Neural progenitor cell (in vitro differentiated cells): ENCODE measurements around the gene SLC25A27. TPM values are rescaled to one million over a fixed set of nuclear protein-coding genes. Genes with fewer than 3 reads are reported as not detected.

Source experiments
- DNase-seq: peaks from one replicate; pipeline ENCODE4 v3.0.0-alpha.2; 2016; ENCODE audit warnings: low spot score
- H2AFZ ChIP-seq: fragments of 200-600 bp; sonication (generic); replicated peaks from 2 replicates; pipeline ENCODE4 v1.6.1; 2016; ENCODE audit warnings: antibody characterized with exemption
- H3F3A ChIP-seq: fragments of 200-600 bp; sonication (generic); 2 replicates; pipeline ENCODE4 v1.6.1; 2016; ENCODE audit warnings: antibody characterized with exemption, low read depth
- H3K27ac ChIP-seq: fragments of 200-600 bp; sonication (generic); 2 replicates; pipeline ENCODE4 v1.5.1; 2016; ENCODE audit warnings: mild to moderate bottlenecking
- H3K27me3 ChIP-seq: fragments of 200-600 bp; sonication (generic); 2 replicates; pipeline ENCODE4 v1.6.1; 2016; ENCODE audit warnings: mild to moderate bottlenecking, moderate library complexity
- H3K36me3 ChIP-seq: fragments of 200-600 bp; sonication (generic); 2 replicates; pipeline ENCODE4 v1.5.1; 2016
- H3K4me1 ChIP-seq: fragments of 200-600 bp; sonication (generic); 2 replicates; pipeline ENCODE4 v1.6.1; 2016; ENCODE audit warnings: mixed run types
- H3K4me2 ChIP-seq: fragments of 200-600 bp; sonication (generic); 2 replicates; pipeline ENCODE4 v1.6.1; 2016
- H3K4me3 ChIP-seq: fragments of 200-600 bp; sonication (generic); 2 replicates; pipeline ENCODE4 v1.5.1; 2016
- H3K79me2 ChIP-seq: fragments of 200-600 bp; sonication (generic); 2 replicates; pipeline ENCODE4 v1.6.1; 2016; ENCODE audit warnings: low read depth
- H3K9ac ChIP-seq: fragments of 200-600 bp; sonication (generic); 2 replicates; pipeline ENCODE4 v1.6.1; 2016
- H3K9me3 ChIP-seq: fragments of 200-600 bp; sonication (generic); 2 replicates; pipeline ENCODE4 v1.5.1; 2016; ENCODE audit warnings: low read depth
- H4K20me1 ChIP-seq: fragments of 200-600 bp; sonication (generic); 2 replicates; pipeline ENCODE4 v1.6.1; 2016; ENCODE audit warnings: low read depth
- H3K27ac Mint-ChIP-seq: 3 replicates; pipeline ENCODE4 v1.8.0; 2021; ENCODE audit warnings: mixed read lengths
- H3K27me3 Mint-ChIP-seq: 2 replicates; pipeline ENCODE4 v1.8.0; 2022; ENCODE audit warnings: low read depth, mild to moderate bottlenecking, inconsistent platforms, moderate library complexity, mixed read lengths; ENCODE audit not compliant: insufficient read depth
- H3K36me3 Mint-ChIP-seq: 3 replicates; pipeline ENCODE4 v1.8.0; 2021; ENCODE audit warnings: mixed read lengths
- H3K4me1 Mint-ChIP-seq: 3 replicates; pipeline ENCODE4 v1.8.0; 2021; ENCODE audit warnings: mixed read lengths
- H3K4me3 Mint-ChIP-seq: 3 replicates; pipeline ENCODE4 v1.8.0; 2021; ENCODE audit warnings: mild to moderate bottlenecking, moderate library complexity, mixed read lengths
- H3K9me3 Mint-ChIP-seq: 3 replicates; pipeline ENCODE4 v1.8.0; 2020; ENCODE audit warnings: mixed read lengths
- EZH2 ChIP-seq: fragments of 200-600 bp; sonication (generic); IDR thresholded peaks from 2 replicates; pipeline ENCODE4 v1.6.1; 2017; ENCODE audit warnings: antibody characterized with exemption, mild to moderate bottlenecking, moderate library complexity
- EZH2phosphoT487 ChIP-seq: fragments of 200-600 bp; sonication (generic); IDR thresholded peaks from 2 replicates; pipeline ENCODE4 v1.6.1; 2017; ENCODE audit warnings: antibody characterized with exemption
- total RNA-seq: library from RNA; depleted of rRNA; stranded (reverse); fragments of >200 nt; gene quantifications from 2 replicates; pipeline ENCODE4 v1.2.3, GENCODE V29; 2015; ENCODE audit warnings: low replicate concordance
- TF ChIP-seq, protein P1 (sequence below): fragments of 200-600 bp; sonication (generic); IDR thresholded peaks from 2 replicates; pipeline ENCODE4 v1.5.1; 2017; ENCODE audit warnings: antibody characterized with exemption, mild to moderate bottlenecking

SLC25A27 gene
- total RNA-seq, 1 donor from 2014 or later, result 47.7 TPM

DNA sequence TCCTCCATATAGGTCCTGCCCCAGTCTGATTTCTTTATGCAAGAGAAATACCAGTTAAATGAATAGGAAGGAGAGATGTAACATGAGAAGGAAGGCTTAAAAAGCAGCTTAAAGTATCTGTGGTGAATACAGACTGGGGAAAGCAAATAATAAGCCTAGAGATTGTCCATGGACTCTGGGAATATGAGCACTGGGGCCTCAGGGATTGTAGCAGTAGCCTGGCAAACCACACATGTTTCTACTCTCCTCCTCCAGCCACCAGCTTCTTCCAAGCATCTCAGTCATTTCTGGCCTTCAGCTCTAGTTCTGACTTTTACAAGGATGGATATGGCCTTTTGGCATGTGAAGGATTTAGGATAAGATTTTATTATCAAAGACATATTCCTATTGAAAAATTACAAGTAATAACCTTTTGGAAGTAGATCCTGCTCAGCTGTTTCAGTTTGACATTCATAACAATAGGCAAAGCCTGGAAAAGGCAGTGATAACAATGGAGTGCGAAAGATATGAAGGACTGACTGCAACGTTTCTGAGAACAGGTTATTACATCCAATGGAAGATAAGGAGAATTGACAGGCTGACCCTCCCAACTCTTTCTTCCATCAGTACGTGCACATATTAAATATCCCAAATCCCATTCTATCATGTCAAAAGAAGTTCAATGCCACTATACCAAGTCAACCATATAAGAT, 41.8 kb upstream of the SLC25A27 start:
- Histone ChIP-seq H3K27me3 (no peaks in the 10 kb centered on the region), H3K79me2 (no peaks in the 10 kb centered on the region), H3K36me3 (no peaks in the 10 kb centered on the region), H3K4me1 (no peaks in the 10 kb centered on the region), H3K4me3 (no peak overlapping the region), H3K9ac (no peak overlapping the region), H3K9me3 (no peaks in the 10 kb centered on the region), H3F3A (no peaks in the 10 kb centered on the region), H3K4me2 (no peak overlapping the region), H3K27ac (no peak overlapping the region), H2AFZ (no peak overlapping the region), H4K20me1 (no peaks in the 10 kb centered on the region)
- Mint-ChIP-seq H3K27me3 (no peaks in the 10 kb centered on the region), H3K36me3 (no peaks in the 10 kb centered on the region), H3K27ac (no peak overlapping the region), H3K9me3 (no peaks in the 10 kb centered on the region), H3K4me1 (no peaks in the 10 kb centered on the region), H3K4me3 (no peak overlapping the region)
- TF ChIP-seq EZH2 (no peak), EZH2phosphoT487 (no peak)
- TF ChIP-seq, protein P1, sequence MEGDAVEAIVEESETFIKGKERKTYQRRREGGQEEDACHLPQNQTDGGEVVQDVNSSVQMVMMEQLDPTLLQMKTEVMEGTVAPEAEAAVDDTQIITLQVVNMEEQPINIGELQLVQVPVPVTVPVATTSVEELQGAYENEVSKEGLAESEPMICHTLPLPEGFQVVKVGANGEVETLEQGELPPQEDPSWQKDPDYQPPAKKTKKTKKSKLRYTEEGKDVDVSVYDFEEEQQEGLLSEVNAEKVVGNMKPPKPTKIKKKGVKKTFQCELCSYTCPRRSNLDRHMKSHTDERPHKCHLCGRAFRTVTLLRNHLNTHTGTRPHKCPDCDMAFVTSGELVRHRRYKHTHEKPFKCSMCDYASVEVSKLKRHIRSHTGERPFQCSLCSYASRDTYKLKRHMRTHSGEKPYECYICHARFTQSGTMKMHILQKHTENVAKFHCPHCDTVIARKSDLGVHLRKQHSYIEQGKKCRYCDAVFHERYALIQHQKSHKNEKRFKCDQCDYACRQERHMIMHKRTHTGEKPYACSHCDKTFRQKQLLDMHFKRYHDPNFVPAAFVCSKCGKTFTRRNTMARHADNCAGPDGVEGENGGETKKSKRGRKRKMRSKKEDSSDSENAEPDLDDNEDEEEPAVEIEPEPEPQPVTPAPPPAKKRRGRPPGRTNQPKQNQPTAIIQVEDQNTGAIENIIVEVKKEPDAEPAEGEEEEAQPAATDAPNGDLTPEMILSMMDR, result no peak
- DNase-seq, result no peak

DNA sequence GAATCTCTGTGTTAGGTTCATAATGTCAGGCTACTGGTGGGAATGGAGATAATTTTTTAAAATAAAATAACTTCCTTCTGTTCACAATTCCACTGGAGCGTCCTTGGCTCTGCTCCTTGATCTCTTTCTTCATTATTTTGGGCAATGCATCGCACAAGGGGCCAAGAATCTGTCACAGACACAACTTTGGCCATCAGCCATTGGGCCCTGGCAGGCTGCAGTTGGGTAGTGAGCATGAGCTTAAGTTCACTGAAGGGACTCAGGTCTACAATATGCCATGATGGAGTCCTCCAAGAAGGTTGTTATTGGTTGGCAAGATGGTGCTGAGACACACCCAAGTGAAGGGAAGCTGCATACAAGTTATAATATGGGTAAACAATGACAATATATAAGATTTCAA, 40.1 kb upstream of the SLC25A27 start:
- H4K20me1 ChIP-seq, result no peaks in the 10 kb centered on the region
- Mint-ChIP-seq H3K4me3 (no peak overlapping the region), H3K27ac (no peak overlapping the region), H3K36me3 (no peaks in the 10 kb centered on the region), H3K27me3 (peaks cover 2% of the 10 kb centered on the region), H3K9me3 (no peaks in the 10 kb centered on the region), H3K4me1 (no peaks in the 10 kb centered on the region)
- TF ChIP-seq, protein P1, result no peak
- TF ChIP-seq EZH2 (no peak), EZH2phosphoT487 (no peak)
- H3K4me1 ChIP-seq, result no peaks in the 10 kb centered on the region
- no peak for DNase-seq
- H3K9me3 ChIP-seq, result no peaks in the 10 kb centered on the region
- no peaks in the 10 kb centered on the region for H3F3A ChIP-seq
- no peak overlapping the region for H3K4me3 ChIP-seq
- H3K79me2 ChIP-seq, result no peaks in the 10 kb centered on the region
- H3K9ac ChIP-seq, result no peak overlapping the region
- no peak overlapping the region for H2AFZ ChIP-seq
- H3K27me3 ChIP-seq, result no peaks in the 10 kb centered on the region
- no peaks in the 10 kb centered on the region for H3K36me3 ChIP-seq
- H3K27ac ChIP-seq, result no peak overlapping the region
- no peak overlapping the region for H3K4me2 ChIP-seq

DNA sequence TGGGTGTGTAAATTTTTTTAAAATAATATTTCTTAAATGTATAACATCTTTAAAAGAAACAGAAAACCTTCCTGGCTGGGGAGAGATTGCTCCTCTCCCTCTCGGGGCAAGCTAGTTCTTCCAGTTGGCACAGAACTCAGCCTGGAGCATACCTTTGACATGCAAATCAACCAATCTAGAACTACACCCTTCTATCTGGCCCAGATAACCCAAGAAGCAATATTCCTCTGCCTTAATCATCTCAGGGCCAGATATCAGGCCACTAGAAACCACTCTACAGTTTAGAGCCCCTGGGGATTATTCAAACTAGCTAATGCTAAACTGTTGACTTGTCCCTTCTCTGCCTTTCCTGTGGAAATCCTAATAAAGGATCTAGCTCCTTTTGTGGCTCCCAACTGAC, 34.0 kb upstream of the SLC25A27 start:
- Histone ChIP-seq H3K36me3 (no peaks in the 10 kb centered on the region), H4K20me1 (no peaks in the 10 kb centered on the region), H3K79me2 (no peaks in the 10 kb centered on the region), H3K9me3 (no peaks in the 10 kb centered on the region), H3K27me3 (no peaks in the 10 kb centered on the region), H3K4me3 (no peak overlapping the region), H3K9ac (no peak overlapping the region), H3K4me2 (no peak overlapping the region), H2AFZ (no peak overlapping the region), H3K27ac (no peak overlapping the region), H3K4me1 (no peaks in the 10 kb centered on the region), H3F3A (no peaks in the 10 kb centered on the region)
- no peak for DNase-seq
- TF ChIP-seq, protein P1, result no peak
- TF ChIP-seq EZH2, result no peak
- no peak for TF ChIP-seq EZH2phosphoT487
- H3K9me3 Mint-ChIP-seq, result no peaks in the 10 kb centered on the region
- no peaks in the 10 kb centered on the region for H3K36me3 Mint-ChIP-seq
- H3K4me1 Mint-ChIP-seq, result no peaks in the 10 kb centered on the region
- peaks cover 2% of the 10 kb centered on the region for H3K27me3 Mint-ChIP-seq
- H3K4me3 Mint-ChIP-seq, result no peak overlapping the region
- no peak overlapping the region for H3K27ac Mint-ChIP-seq
